Adrenal gland (tissue), 12 donors: ENCODE measurements around the gene EXD2. TPM values are rescaled to one million over a fixed set of nuclear protein-coding genes. Genes with fewer than 3 reads are reported as not detected.

Experiments used
- DNase-seq, 7 donors: peaks; one replicate each; pipeline ENCODE4 v3.0.0-alpha.2; 2019 to 2020
- H3K27ac ChIP-seq, 5 donors: fragments of 200-600 bp; sonication (generic) in 4 of 5; 1 replicate in 3 of 5; 2 replicates in 2 of 5; pipeline versions ENCODE4 v1.5.1 to v1.8.0; 2016 to 2020; ENCODE audit warnings: mild to moderate bottlenecking in 1 of 5
- H3K27me3 ChIP-seq: fragments of 200-600 bp; 2 replicates; pipeline ENCODE4 v1.8.0; 2021
- H3K36me3 ChIP-seq, 2 donors: fragments of 200-600 bp; replicated peaks in 1 of 2; 1 replicate in 1 of 2; 2 replicates in 1 of 2; pipeline versions ENCODE4 v1.5.1 to v1.8.0; 2018 to 2022
- H3K4me1 ChIP-seq, 2 donors: fragments of 200-600 bp; replicated peaks in 1 of 2; 1 replicate in 1 of 2; 2 replicates in 1 of 2; pipeline versions ENCODE4 v1.5.1 to v1.8.0; 2018 to 2021
- H3K4me3 ChIP-seq, 4 donors: fragments of 200-600 bp; sonication (generic) in 3 of 4; one replicate each; pipeline ENCODE4 v1.5.1; 2016 to 2018
- H3K9me3 ChIP-seq, 3 donors: fragments of 200-600 bp; sonication (generic) in 1 of 3; replicated peaks in 1 of 3; 1 replicate in 2 of 3; 2 replicates in 1 of 3; pipeline versions ENCODE4 v1.5.1 to v1.8.0; 2016 to 2021
- CTCF ChIP-seq, 6 experiments: fragments of 450-650 bp in 4 of 6; fragments of 200-600 bp in 2 of 6; sonication (generic) in 1 of 6; IDR thresholded peaks; 1 replicate in 5 of 6; 2 replicates in 1 of 6; pipeline versions ENCODE4 v1.5.1 to v1.8.0; 2016 to 2021; ENCODE audit warnings: antibody characterized with exemption in 6 of 6, mild to moderate bottlenecking in 2 of 6, moderate library complexity in 1 of 6
- POLR2A ChIP-seq, 2 donors: fragments of 450-650 bp; IDR thresholded peaks; one replicate each; pipeline ENCODE4 v1.6.1; 2017; ENCODE audit warnings: antibody characterized with exemption in 2 of 2, mild to moderate bottlenecking in 2 of 2, moderate library complexity in 1 of 2
- WGBS, 4 donors: extraction: QIAGEN DNeasy Blood & Tissue Kit in 2 of 4; methylation state at CpG; one replicate each; pipeline versions ENCODE4 v1.1.5 to v1.1.7; 2013 to 2017; 5-methylcytosine and 5-hydroxymethylcytosine counted together
- intact Hi-C, 2 donors: fragments of 100-400 bp; cut with DNase I; formaldehyde crosslinking; loops; one replicate each; pipeline versions ENCODE4 v1.14.1 to v1.15.0; 2022 to 2023
- polyA plus RNA-seq, 3 donors: library from polyadenylated mRNA; stranded (reverse); fragments of 200-250 nt in 2 of 3; fragments of 350-450 nt in 1 of 3; fragmentation: Illumina TruSeq in 1 of 3; extraction: RNeasy Lipid Tissue Mini Kit (QIAGEN cat#74804) in 1 of 3; gene quantifications; one replicate each; pipeline ENCODE4 v1.2.3, GENCODE V29; 2013 to 2014
- total RNA-seq, 9 donors: library from RNA; depleted of rRNA in 4 of 9; stranded (reverse); fragments of >200 nt in 4 of 9; fragments of 120-200 nt in 1 of 9; fragmentation: NEBNext Ultra II Directional in 1 of 9; extraction: Animal tissue kit (Norgen Biotek cat#: 25700) in 1 of 9; gene quantifications; one replicate each; pipeline versions ENCODE4 v1.1.0 to v1.2.4, GENCODE V29; 2013 to 2023
- donor health status: healthy with polysubstance abuse.
- donor health status: Bipolar disorder and iron deficiency.
- donor health status: DM: yes; HTN: yes; CAD: no.
- donor health status: DM: no; HTN: no; CAD: no.
- donor health status: DM: no; HTN: no; CAD: no.
- donor health status: DM: yes; HTN: yes; CAD: no.

Gene EXD2
- total and polyA plus RNA-seq, 12 donors = 6.4 to 23.0 (median 15.6) TPM

GRCh38 chr14:69266572-69267345 lies 75.5 kb downstream of the EXD2 start:
- H3K27me3 ChIP-seq = no peaks in the 10 kb centered on the region
- no peaks in the 10 kb centered on the region for H3K36me3 ChIP-seq
- no peaks in the 10 kb centered on the region for H3K9me3 ChIP-seq
- H3K27ac ChIP-seq = no peak overlapping the region
- TF ChIP-seq CTCF (IDR thresholded peaks at IDR 0.05) (no peak), POLR2A (IDR thresholded peaks at IDR 0.05) (no peak)
- no peak for DNase-seq
- WGBS, 4 donors = 87 to 96% (median 90%) methylated on average over 7 to 8 of the region's 8 CpGs
- intact Hi-C loops = no loop called here
- H3K4me3 ChIP-seq = no peak overlapping the region
- H3K4me1 ChIP-seq = peaks cover 12 to 23% of the 10 kb centered on the region in 2 donors

- Histone ChIP-seq H3K27ac (no peak overlapping the region), H3K27me3 (no peaks in the 10 kb centered on the region), H3K4me1 (peaks cover 12 to 21% of the 10 kb centered on the region in 2 donors), H3K36me3 (no peaks in the 10 kb centered on the region), H3K9me3 (no peaks in the 10 kb centered on the region), H3K4me3 (no peak overlapping the region)
- TF ChIP-seq CTCF (IDR thresholded peaks at IDR 0.05) = no peak
- no peak for TF ChIP-seq POLR2A (IDR thresholded peaks at IDR 0.05)
- intact Hi-C loops = no loop called here
- WGBS, 4 donors = 91 to 97% (median 95%) methylated on average over 4 of the region's 4 CpGs
- DNase-seq = no peak
Observed at GRCh38 chr14:69267492-69267891, 76.2 kb downstream of the EXD2 start.

GRCh38 chr14:69268223-69268622 lies 76.9 kb downstream of the EXD2 start:
- no peaks in the 10 kb centered on the region for H3K27me3 ChIP-seq
- no peak overlapping the region for H3K4me3 ChIP-seq
- H3K9me3 ChIP-seq = no peaks in the 10 kb centered on the region
- no peaks in the 10 kb centered on the region for H3K36me3 ChIP-seq
- 47 to 66% (median 57%) methylated on average over 2 of the region's 2 CpGs for WGBS, 4 donors
- DNase-seq = no peak
- peaks cover 12 to 21% of the 10 kb centered on the region in 2 donors for H3K4me1 ChIP-seq
- TF ChIP-seq POLR2A (IDR thresholded peaks at IDR 0.05) (no peak), CTCF (IDR thresholded peaks at IDR 0.05) (no peak)
- peak overlapping the region in 1 of 5 donors; percentile 47 for H3K27ac ChIP-seq
- intact Hi-C loops = no loop called here

GRCh38 chr14:69268763-69269162 lies 77.5 kb downstream of the EXD2 start:
- no peaks in the 10 kb centered on the region for H3K9me3 ChIP-seq
- no peaks in the 10 kb centered on the region for H3K27me3 ChIP-seq
- intact Hi-C loops = no loop called here
- H3K4me1 ChIP-seq = peaks cover 10 to 17% of the 10 kb centered on the region in 2 donors
- TF ChIP-seq POLR2A (IDR thresholded peaks at IDR 0.05) = no peak
- no peak for TF ChIP-seq CTCF (IDR thresholded peaks at IDR 0.05)
- H3K4me3 ChIP-seq = no peak overlapping the region
- H3K27ac ChIP-seq = peak overlapping the region in 2 of 5 donors; percentile 32 to 47
- WGBS, 4 donors = 43 to 56% (median 48%) methylated on average over 4 of the region's 4 CpGs
- no peaks in the 10 kb centered on the region for H3K36me3 ChIP-seq
- peak in 2 of 7 donors; percentile 23 to 25 for DNase-seq
